Measurements from ENCODE around the gene ALDH1A1. TPM values are rescaled to one million over a fixed set of nuclear protein-coding genes. Genes with fewer than 3 reads are reported as not detected.

Gene ALDH1A1
- total RNA-seq, 1 donor from 2014 or later = 0.27 TPM

DNA sequence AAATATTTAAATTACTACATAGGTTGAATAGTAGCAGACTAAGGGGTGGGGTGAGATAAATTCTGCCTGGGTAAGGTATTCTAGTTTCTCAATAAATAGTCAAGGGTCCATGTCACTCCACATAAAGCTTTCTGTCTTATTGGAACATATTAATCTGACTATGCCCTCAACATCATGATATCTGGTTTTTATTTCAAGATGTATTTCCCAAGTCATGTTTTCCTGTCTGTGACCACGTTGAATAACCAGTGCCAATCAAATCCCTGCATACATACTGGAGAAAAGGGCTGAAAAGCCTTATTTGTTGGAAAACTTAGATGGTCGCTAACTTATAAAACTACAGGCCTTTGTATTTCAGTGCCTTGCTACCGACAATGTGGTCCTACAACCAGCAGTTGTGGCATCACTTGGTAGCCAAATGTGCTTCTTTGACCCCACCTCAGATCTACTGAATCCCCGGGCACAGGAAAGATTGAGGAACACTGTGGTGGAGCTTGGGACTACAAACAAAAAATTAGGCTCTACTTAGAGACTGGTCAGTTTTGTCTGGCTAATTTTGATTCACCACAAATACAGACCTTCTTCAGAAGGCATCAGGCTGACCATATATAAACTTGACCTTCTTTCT lies 39.4 kb downstream of the ALDH1A1 start:
- Mint-ChIP-seq H3K4me1 (ENCODE audit: low read depth) (peaks cover 3% of the 10 kb centered on the region), H3K4me3 (ENCODE audit: unreplicated experiment) (no peak overlapping the region), H3K27ac (ENCODE audit: unreplicated experiment) (no peak overlapping the region), H3K36me3 (ENCODE audit: low read depth) (no peaks in the 10 kb centered on the region), H3K27me3 (ENCODE audit: low read depth) (peaks cover 15% of the 10 kb centered on the region), H3K9me3 (ENCODE audit: low read depth) (no peaks in the 10 kb centered on the region)
- no peak for DNase-seq (ENCODE audit: low spot score)
- TF ChIP-seq, protein P1, sequence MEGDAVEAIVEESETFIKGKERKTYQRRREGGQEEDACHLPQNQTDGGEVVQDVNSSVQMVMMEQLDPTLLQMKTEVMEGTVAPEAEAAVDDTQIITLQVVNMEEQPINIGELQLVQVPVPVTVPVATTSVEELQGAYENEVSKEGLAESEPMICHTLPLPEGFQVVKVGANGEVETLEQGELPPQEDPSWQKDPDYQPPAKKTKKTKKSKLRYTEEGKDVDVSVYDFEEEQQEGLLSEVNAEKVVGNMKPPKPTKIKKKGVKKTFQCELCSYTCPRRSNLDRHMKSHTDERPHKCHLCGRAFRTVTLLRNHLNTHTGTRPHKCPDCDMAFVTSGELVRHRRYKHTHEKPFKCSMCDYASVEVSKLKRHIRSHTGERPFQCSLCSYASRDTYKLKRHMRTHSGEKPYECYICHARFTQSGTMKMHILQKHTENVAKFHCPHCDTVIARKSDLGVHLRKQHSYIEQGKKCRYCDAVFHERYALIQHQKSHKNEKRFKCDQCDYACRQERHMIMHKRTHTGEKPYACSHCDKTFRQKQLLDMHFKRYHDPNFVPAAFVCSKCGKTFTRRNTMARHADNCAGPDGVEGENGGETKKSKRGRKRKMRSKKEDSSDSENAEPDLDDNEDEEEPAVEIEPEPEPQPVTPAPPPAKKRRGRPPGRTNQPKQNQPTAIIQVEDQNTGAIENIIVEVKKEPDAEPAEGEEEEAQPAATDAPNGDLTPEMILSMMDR (IDR thresholded peaks at IDR 0.05) = no peak

DNA sequence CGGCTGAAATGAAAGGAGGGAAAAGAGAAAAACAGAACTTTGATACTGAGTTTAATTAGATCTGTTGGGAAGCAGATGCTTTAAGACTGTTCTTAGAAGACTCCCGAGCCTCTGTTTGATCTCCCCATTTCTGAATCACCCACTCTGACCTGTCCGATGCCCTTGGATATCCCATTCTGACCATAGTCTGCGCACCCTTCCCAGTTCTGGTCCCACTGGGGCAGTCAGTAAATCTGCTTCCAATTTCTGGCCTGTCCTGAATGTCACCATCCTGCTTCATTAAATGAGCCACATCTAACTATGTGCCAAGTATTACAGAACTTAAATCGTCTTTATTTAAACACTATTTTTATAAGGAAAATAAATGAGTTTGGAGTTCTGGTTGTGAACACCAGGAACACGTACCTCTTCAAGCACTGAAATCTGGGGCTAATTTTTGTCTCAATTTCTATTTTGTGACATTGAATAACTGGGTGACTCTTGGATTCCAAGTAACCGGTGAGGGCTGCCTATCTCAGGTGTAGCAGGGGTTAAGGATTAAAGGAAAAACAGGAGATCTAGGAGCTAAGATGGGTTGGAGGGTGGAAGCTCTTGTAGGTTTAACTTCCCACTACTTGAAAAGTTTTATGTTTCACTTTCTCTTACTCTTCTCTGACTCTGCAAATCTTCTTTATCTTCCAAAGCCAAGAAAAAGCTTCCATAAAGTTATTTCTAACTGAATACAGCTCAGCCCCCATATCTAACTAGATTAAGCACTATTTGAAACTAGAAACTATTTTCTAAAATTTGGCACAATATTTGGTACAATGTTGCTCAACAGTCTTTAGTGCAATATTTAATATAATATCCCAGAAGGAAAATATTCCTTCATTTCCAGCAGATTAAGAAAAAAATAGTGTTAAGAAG lies 40.1 kb downstream of the ALDH1A1 start:
- no peak overlapping the region for H3K27ac Mint-ChIP-seq (ENCODE audit: unreplicated experiment)
- H3K4me1 Mint-ChIP-seq (ENCODE audit: low read depth) = peaks cover 3% of the 10 kb centered on the region
- no peak overlapping the region for H3K4me3 Mint-ChIP-seq (ENCODE audit: unreplicated experiment)
- no peaks in the 10 kb centered on the region for H3K36me3 Mint-ChIP-seq (ENCODE audit: low read depth)
- H3K27me3 Mint-ChIP-seq (ENCODE audit: low read depth) = peaks cover 13% of the 10 kb centered on the region
- H3K9me3 Mint-ChIP-seq (ENCODE audit: low read depth) = no peaks in the 10 kb centered on the region
- TF ChIP-seq, protein P1 (IDR thresholded peaks at IDR 0.05) = no peak
- no peak for DNase-seq (ENCODE audit: low spot score)

- no peak for DNase-seq (ENCODE audit: low spot score)
- H3K4me3 Mint-ChIP-seq (ENCODE audit: unreplicated experiment) = no peak overlapping the region
- H3K36me3 Mint-ChIP-seq (ENCODE audit: low read depth) = no peaks in the 10 kb centered on the region
- peaks cover 3% of the 10 kb centered on the region for H3K4me1 Mint-ChIP-seq (ENCODE audit: low read depth)
- H3K27me3 Mint-ChIP-seq (ENCODE audit: low read depth) = peaks cover 13% of the 10 kb centered on the region
- no peak overlapping the region for H3K27ac Mint-ChIP-seq (ENCODE audit: unreplicated experiment)
- TF ChIP-seq, protein P1 (IDR thresholded peaks at IDR 0.05) = no peak
- no peaks in the 10 kb centered on the region for H3K9me3 Mint-ChIP-seq (ENCODE audit: low read depth)
These were observed 41.0 kb downstream of the ALDH1A1 start for GRCh38 chr9:72911816-72912215.

DNA sequence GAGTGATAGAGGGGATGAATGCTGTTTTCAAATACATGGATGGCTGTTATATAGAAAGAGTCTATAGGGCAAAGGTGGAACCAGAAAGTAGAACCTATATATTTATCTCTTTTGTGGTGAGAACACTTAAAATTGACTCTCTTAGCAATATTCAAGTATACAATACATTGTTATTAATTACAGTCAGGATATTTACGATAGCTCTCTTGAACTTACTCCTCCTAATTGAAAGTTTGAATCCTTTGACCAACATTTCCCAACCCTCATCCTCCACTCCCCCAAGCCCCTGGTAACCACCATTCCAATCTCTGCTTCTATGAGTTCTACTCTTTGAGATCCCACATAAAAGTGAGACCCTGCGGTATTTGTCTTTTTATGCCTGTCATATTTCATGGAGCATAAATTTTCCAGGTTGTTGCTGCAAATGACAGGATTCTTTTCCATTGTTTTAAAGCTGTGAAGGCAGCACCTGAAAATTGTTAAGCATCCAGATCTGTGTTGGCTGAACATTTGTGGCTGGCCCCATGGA lies 41.5 kb downstream of the ALDH1A1 start:
- H3K4me3 Mint-ChIP-seq (ENCODE audit: unreplicated experiment) = no peak overlapping the region
- H3K9me3 Mint-ChIP-seq (ENCODE audit: low read depth) = no peaks in the 10 kb centered on the region
- no peaks in the 10 kb centered on the region for H3K36me3 Mint-ChIP-seq (ENCODE audit: low read depth)
- H3K4me1 Mint-ChIP-seq (ENCODE audit: low read depth) = peaks cover under 1% of the 10 kb centered on the region
- no peak for DNase-seq (ENCODE audit: low spot score)
- H3K27ac Mint-ChIP-seq (ENCODE audit: unreplicated experiment) = no peak overlapping the region
- TF ChIP-seq, protein P1 (IDR thresholded peaks at IDR 0.05) = no peak
- peaks cover 12% of the 10 kb centered on the region for H3K27me3 Mint-ChIP-seq (ENCODE audit: low read depth)

DNA sequence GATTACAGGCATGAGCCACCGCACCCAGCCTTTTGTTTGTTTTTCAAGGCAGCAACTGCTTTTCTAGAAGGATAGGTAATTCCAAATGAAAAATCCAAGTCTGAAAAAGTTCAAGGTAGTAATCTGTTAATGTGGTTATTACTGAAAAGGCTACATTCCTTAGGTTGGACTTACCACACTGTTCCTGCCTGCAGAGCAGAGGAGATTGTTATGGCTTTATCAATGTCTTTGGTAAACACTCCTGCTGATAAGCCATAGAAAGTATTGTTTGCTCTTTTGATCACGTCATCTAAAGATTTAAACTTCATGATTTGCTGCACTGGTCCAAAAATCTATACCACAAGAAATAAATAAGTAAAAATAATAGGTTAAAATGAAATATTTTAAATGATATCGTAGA lies 43.4 kb downstream of the ALDH1A1 start:
- TF ChIP-seq, protein P1 (IDR thresholded peaks at IDR 0.05) = no peak
- Mint-ChIP-seq H3K4me1 (ENCODE audit: low read depth) (no peaks in the 10 kb centered on the region), H3K4me3 (ENCODE audit: unreplicated experiment) (no peak overlapping the region), H3K9me3 (ENCODE audit: low read depth) (no peaks in the 10 kb centered on the region), H3K27ac (ENCODE audit: unreplicated experiment) (no peak overlapping the region), H3K36me3 (ENCODE audit: low read depth) (no peaks in the 10 kb centered on the region), H3K27me3 (ENCODE audit: low read depth) (peaks cover 12% of the 10 kb centered on the region)
- DNase-seq (ENCODE audit: low spot score) = no peak

All from chondrocyte (in vitro differentiated cells).